Measurements from ENCODE around the gene AGAP5. TPM values are rescaled to one million over a fixed set of nuclear protein-coding genes. Genes with fewer than 3 reads are reported as not detected.

Gene AGAP5
- total and polyA plus RNA-seq, 2 donors (not counting 1 experiment from before 2014, with no cell fraction given), result 11.5 to 12.9 TPM

- H3K27ac Mint-ChIP-seq, result peak overlapping the region; percentile 97
- H3K9me3 Mint-ChIP-seq (ENCODE audit: insufficient read depth), result no peaks in the 10 kb centered on the region
- ATAC-seq (ENCODE audit: low read depth) (peak; percentile 91), DNase-seq (peak; percentile 96)
- TF ChIP-seq CTCF (IDR thresholded peaks at IDR 0.05), result no peak
- Histone ChIP-seq H3K9me3 (ENCODE audit: control extremely low read depth in 1 of 3, control insufficient read depth in 2 of 3, insufficient read depth in 1 of 3, low read length in 2 of 3) (no peaks in the 10 kb centered on the region), H4K20me1 (ENCODE audit: control insufficient read depth, insufficient read depth, low read length, poor library complexity, severe bottlenecking) (no peaks in the 10 kb centered on the region), H3K27me3 (replicated peaks in 1 of 4; ENCODE audit: control extremely low read depth in 1 of 4, control insufficient read depth in 3 of 4, insufficient read depth in 4 of 4, low read length in 3 of 4) (no peaks in the 10 kb centered on the region), H3K27ac (ENCODE audit: low read length in 2 of 2) (peak overlapping the region; percentile 70 to 92), H3K4me2 (replicated peaks; ENCODE audit: low read depth, low read length, poor library complexity, severe bottlenecking) (peak overlapping the region; percentile 90), H3K79me2 (ENCODE audit: control insufficient read depth, insufficient read depth, low read length) (peaks cover 9% of the 10 kb centered on the region), H3K4me1 (ENCODE audit: control insufficient read depth in 2 of 2, insufficient read depth in 2 of 2, low read length in 2 of 2) (peaks cover 11% of the 10 kb centered on the region in 2 donors), H3K9ac (ENCODE audit: low read length) (peak overlapping the region; percentile 99), H2AFZ (ENCODE audit: insufficient read depth, low read depth, low read length, poor library complexity, severe bottlenecking) (peak overlapping the region; percentile 100), H3K4me3 (ENCODE audit: control extremely low read depth in 1 of 5, extremely low read depth in 1 of 5, insufficient read depth in 1 of 5, low read depth in 2 of 5, low read length in 4 of 5) (peak overlapping the region; percentile 71 to 97 (median 90)), H3K36me3 (replicated peaks in 1 of 2; ENCODE audit: control extremely low read depth in 1 of 2, control insufficient read depth in 1 of 2, extremely low read depth in 1 of 2, insufficient read depth in 2 of 2, low read length in 1 of 2) (no peaks in the 10 kb centered on the region)
- H3K4me1 Mint-ChIP-seq, result peaks cover 16% of the 10 kb centered on the region
- intact Hi-C loops (cut with micrococcal nuclease), result loop anchor here (1.0 to 10.0 kb wide), 7 partner anchors 18 to 249 kb away; partner anchors contain the start of genes ANXA7, CAMK2G, PPP3CB and SEC24C
- no peaks in the 10 kb centered on the region for H3K27me3 Mint-ChIP-seq
- peak overlapping the region; percentile 98 for H3K4me3 Mint-ChIP-seq
- POLR2A ChIA-PET, result interaction anchor here (0.6 to 1.6 kb wide), 7 partner anchors 19 to 458 kb away, joined by 3 to 9 read pairs (median 4); partner anchors contain the start of gene MRPS16
- CTCF ChIA-PET, result interaction anchor here (1.2 to 2.5 kb wide), 2 partner anchors 17 to 18 kb away, joined by 4 to 14 read pairs; no protein-coding TSS in a partner anchor
- under 1% methylated on average over 30 of the region's 42 CpGs for WGBS (ENCODE audit: insufficient coverage)
Observed at GRCh38 chr10:73625884-73626752, 71.8 kb downstream of the AGAP5 start.

All from B cell (primary cell).